NB4 (cell line): ENCODE measurements around the gene SLC9A3.

Experiments used
- MYC ChIP-seq: IDR thresholded peaks from 2 replicates; pipeline ENCODE4 v1.6.1; 2011; ENCODE audit warnings: low read depth, low read length
- POLR2A ChIP-seq: IDR thresholded peaks from 2 replicates; pipeline ENCODE4 v1.6.1; 2011; ENCODE audit warnings: mild to moderate bottlenecking; ENCODE audit not compliant: insufficient read length; ENCODE audit errors: extremely low read depth
- TF ChIP-seq, protein P1 (sequence below): IDR thresholded peaks from one replicate; pipeline ENCODE4 v1.5.1; 2012; ENCODE audit warnings: low read depth, low read length

GRCh38 chr5:458547-459353 lies 65.5 kb downstream of the SLC9A3 start:
- TF ChIP-seq, protein P1, sequence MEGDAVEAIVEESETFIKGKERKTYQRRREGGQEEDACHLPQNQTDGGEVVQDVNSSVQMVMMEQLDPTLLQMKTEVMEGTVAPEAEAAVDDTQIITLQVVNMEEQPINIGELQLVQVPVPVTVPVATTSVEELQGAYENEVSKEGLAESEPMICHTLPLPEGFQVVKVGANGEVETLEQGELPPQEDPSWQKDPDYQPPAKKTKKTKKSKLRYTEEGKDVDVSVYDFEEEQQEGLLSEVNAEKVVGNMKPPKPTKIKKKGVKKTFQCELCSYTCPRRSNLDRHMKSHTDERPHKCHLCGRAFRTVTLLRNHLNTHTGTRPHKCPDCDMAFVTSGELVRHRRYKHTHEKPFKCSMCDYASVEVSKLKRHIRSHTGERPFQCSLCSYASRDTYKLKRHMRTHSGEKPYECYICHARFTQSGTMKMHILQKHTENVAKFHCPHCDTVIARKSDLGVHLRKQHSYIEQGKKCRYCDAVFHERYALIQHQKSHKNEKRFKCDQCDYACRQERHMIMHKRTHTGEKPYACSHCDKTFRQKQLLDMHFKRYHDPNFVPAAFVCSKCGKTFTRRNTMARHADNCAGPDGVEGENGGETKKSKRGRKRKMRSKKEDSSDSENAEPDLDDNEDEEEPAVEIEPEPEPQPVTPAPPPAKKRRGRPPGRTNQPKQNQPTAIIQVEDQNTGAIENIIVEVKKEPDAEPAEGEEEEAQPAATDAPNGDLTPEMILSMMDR, result no peak
- TF ChIP-seq POLR2A (no peak), MYC (no peak)
